Measurements from ENCODE around the gene BRICD5. TPM values are rescaled to one million over a fixed set of nuclear protein-coding genes. Genes with fewer than 3 reads are reported as not detected.
"Not testable (repeated sequence)": the region's sequence is repeated elsewhere in the genome, so short reads cannot be mapped to it uniquely, and the experiment has no call there.

Gene BRICD5
- total RNA-seq, 1 donor: 2.4 TPM

- H3K4me3 ChIP-seq (ENCODE audit: low read depth, low read length): peak overlapping the region; percentile 93
- no peak for DNase-seq (ENCODE audit: low read depth)
- no peak for TF ChIP-seq CTCF (IDR thresholded peaks at IDR 0.05; ENCODE audit: insufficient read depth, low read length)
Observed at GRCh38 chr16:2204416-2205103, 6.1 kb downstream of the BRICD5 start.

GRCh38 chr16:2203119-2203688 lies 7.5 kb downstream of the BRICD5 start:
- not testable (repeated sequence) for DNase-seq (ENCODE audit: low read depth); H3K4me3 ChIP-seq (ENCODE audit: low read depth, low read length)

- DNase-seq (ENCODE audit: low read depth): no peak
- no peak overlapping the region for H3K4me3 ChIP-seq (ENCODE audit: low read depth, low read length)
- no peak for TF ChIP-seq CTCF (IDR thresholded peaks at IDR 0.05; ENCODE audit: insufficient read depth, low read length)
Observed at GRCh38 chr16:2200313-2200712, 10.3 kb downstream of the BRICD5 start.

- DNase-seq (ENCODE audit: low read depth): no peak
- no peak for TF ChIP-seq CTCF (IDR thresholded peaks at IDR 0.05; ENCODE audit: insufficient read depth, low read length)
- no peak overlapping the region for H3K4me3 ChIP-seq (ENCODE audit: low read depth, low read length)
Observed at GRCh38 chr16:2199621-2200139, 11.0 kb downstream of the BRICD5 start.

- H3K4me3 ChIP-seq (ENCODE audit: low read depth, low read length): no peak overlapping the region
- TF ChIP-seq CTCF (IDR thresholded peaks at IDR 0.05; ENCODE audit: insufficient read depth, low read length): no peak
- DNase-seq (ENCODE audit: low read depth): no peak
Observed at GRCh38 chr16:2199095-2199494, 11.6 kb downstream of the BRICD5 start.

GRCh38 chr16:2198283-2198682 lies 12.4 kb downstream of the BRICD5 start:
- no peak for DNase-seq (ENCODE audit: low read depth)
- H3K4me3 ChIP-seq (ENCODE audit: low read depth, low read length): no peak overlapping the region
- TF ChIP-seq CTCF (IDR thresholded peaks at IDR 0.05; ENCODE audit: insufficient read depth, low read length): no peak

- H3K4me3 ChIP-seq (ENCODE audit: low read depth, low read length): no peak overlapping the region
- TF ChIP-seq CTCF (IDR thresholded peaks at IDR 0.05; ENCODE audit: insufficient read depth, low read length): no peak
- no peak for DNase-seq (ENCODE audit: low read depth)
Observed at GRCh38 chr16:2197765-2198164, 12.9 kb downstream of the BRICD5 start.
